SK-N-MC (cell line): ENCODE measurements around the gene LAPTM5.

Experiments used
- EZH2 ChIP-seq: fragments of 200-600 bp; sonication (generic); IDR thresholded peaks from one replicate; pipeline ENCODE4 v1.6.1; 2017; ENCODE audit warnings: antibody characterized with exemption
- POLR2AphosphoS5 ChIP-seq: IDR thresholded peaks from 2 replicates; pipeline ENCODE4 v1.6.1; 2012; ENCODE audit warnings: mild to moderate bottlenecking, low read depth, low read length, borderline replicate concordance

DNA sequence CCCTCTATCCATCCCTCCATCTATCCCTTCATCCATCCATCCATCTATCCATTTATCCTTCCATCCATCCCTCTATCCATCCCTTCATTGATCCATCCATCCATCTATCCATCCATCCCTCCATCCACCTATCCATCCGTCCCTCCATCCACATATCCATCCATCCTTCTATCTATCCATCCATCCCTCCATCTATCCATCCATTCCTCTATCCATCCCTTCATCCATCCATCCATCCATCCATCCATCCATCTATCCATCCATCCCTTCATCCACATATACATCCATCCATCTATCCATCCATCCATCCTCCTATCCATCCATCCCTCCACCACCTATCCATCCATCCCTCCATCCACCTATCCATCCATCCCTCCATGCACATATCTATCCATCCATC is 57.8 kb downstream of the LAPTM5 start:
- no peak for TF ChIP-seq POLR2AphosphoS5
- no peak for TF ChIP-seq EZH2
